RKO (cell line): ENCODE data around the gene DPP4.
"Not testable (repeated sequence)": the region's sequence is repeated elsewhere in the genome, so short reads cannot be mapped to it uniquely, and the experiment has no call there.

Experiments used
- DNase-seq: peaks from one replicate; pipeline ENCODE4 v3.0.0-alpha.2; 2016; ENCODE audit warnings: low spot score

Gene DPP4

DNA sequence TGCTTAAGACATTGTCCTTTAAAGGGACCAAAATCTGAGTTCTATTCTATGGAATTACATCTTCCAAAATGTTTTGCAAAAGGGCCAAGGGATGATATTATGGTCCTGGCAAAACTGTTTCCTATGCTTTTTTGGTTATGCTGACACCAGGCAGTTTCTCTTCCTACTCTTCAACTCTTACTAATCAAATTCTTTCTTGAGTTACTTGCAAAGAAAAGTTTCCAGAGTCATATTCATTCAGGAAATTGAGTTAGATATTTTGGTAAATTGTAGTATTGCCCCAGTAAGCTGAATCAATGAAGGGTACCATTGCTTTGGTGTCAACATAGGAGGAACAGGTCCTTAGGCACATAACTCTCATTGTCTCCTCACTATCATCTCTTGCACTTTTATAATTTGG lies 118.8 kb downstream of the DPP4 start:
- no peak for DNase-seq

DNA sequence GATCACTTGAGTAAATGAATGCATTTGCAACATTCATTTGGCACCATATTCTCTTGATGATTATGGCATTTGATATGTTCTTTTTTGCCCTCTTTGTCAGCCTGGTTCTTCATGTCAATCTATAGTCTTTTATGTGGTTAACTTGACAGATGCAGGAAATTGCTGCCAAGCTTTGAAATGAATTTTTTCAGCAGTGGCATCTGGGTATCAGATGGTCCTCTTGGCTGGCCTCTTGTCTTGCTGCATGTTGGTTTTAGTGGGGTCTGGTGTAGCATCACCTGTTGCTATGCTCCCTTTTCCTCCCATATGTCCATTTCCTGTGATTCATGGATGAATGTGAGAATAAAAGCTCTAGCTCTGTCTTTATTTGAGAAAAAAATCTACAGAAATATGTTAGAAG lies 119.9 kb downstream of the DPP4 start:
- DNase-seq, result no peak

DNA sequence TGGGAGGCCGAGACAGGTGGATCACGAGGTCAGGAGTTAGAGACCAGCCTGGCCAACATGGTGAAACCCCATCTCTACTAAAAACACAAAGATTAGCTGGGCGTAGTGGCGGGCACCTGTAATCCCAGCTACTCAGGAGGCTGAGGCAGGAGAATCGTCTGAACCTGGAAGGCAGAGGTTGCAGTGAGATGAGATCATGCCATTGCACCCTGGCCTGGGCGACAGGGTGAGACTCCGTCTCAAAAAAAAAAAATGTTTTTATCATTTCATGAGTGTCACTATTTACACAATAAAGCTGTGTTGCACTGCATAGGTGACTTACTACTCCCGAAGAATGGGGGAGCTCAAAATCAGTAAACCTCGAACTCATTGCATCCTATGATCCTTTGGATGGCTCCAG lies 120.6 kb downstream of the DPP4 start:
- not testable (repeated sequence) for DNase-seq

DNA sequence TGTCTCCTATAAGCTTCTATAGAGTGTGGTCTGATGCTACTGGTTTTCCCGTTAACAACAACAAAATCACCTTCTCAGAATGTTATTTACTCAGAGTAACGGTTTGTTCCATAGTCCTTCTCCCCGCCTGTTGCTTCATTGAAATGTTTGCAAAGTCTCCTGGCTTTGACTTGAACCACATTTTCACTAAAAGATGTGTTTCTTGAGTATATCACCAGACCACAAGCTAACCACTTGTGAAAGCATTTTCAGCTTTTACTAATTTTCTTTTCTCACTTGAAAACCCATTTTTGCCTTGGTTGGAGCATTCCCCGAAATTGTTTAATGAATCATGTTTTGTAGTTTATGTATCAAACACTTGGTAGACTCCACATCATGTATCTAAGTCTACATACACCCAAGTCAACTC lies 121.2 kb downstream of the DPP4 start:
- no peak for DNase-seq

DNA sequence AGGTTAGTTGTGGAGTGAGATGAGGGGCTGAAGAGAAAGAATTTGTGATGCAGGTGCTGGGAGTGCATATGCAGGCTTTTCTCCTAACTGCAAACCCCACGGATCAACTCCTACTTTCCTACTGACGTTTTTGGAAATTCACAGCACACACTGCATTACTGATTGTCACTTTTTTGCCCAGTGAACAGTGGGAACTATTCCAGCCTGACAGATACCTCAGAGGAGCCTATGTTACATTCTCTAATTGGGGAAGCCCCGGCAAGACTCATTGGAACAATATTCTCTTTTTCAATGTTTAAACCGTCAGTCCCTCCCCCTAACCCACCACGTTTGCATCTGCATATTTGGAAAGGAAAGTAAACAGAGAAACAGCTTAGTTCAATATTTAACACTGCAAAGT lies 126.2 kb downstream of the DPP4 start:
- no peak for DNase-seq

DNA sequence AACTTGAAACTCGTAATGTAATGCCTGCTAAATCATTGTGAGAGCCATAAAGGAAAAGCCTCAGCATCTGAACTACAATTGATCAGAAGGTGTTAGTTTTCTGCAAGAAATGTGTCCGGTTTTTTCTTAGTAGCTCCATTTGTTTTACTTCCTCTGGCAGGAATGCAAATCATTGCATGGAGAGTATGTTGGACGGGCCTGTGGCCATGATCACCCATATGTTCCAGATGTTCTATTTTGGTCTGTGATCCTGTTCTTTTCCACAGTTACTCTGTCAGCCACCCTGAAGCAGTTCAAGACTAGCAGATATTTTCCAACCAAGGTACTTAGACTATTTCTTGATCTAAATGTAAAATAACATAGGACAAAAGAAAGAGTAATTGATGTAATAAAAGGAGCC lies 126.6 kb downstream of the DPP4 start:
- DNase-seq, result no peak

DNA sequence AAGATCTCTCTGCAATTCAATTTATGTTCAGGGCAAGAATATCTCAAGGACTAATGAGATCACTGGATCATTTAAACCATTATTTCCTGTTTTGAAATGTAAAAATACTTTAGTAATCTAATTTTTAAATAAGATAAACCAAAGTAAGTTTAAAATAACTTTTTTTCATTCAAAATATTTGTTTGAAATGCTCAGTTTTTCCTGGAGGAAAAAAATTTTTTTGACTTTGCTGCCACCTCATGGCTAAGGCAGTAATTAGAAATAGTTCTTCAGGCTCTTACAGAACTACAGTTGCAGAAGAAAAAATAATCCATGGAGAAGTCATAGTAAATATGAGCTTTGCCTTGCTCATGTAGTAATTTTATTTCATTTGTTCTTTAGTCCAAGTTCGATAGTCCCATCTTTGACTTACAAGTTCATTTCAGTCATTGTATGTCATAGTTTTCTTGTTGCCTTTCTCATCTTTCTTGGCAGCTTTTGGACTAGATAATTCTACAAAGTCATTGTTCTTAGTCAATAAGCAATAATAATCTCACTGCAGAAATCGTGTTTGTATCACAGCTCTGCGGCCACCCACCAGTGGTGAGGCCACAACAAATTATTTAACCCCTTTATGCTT lies 127.4 kb downstream of the DPP4 start:
- DNase-seq, result peak; percentile 53

DNA sequence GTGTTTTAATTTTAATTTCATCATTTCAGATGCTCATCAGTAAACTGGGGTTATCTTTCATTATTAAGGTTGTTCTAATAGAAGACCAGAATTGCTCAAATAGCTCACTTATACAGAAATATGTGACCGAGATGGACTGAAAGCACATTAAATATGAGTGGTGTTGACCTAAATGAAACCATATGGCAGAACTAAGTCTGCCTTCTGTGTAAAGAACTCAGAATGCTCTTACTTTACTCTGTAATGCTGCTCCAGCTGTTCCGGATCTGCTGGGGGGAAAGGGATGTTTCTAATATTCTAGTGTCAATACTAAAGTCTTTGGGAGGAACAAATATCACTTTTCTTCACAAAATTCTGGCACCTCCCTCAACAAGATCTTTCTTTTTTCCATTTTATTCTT lies 131.0 kb downstream of the DPP4 start:
- no peak for DNase-seq
